Transverse colon (tissue), 4 donors: Measurements from ENCODE around the gene CDH13.

Source experiments
- EP300 ChIP-seq: sonication (generic); formaldehyde crosslinking; IDR thresholded peaks from one replicate; pipeline ENCODE4 v1.6.1; 2017; ENCODE audit warnings: antibody characterized with exemption, low read depth
- POLR2A ChIP-seq: fragments of 450-650 bp; IDR thresholded peaks from one replicate; pipeline ENCODE4 v1.6.1; 2016; ENCODE audit warnings: antibody characterized with exemption, mild to moderate bottlenecking, moderate library complexity
- POLR2AphosphoS5 ChIP-seq, 3 donors: sonication (generic); formaldehyde crosslinking; IDR thresholded peaks; one replicate each; pipeline ENCODE4 v1.6.1; 2016; ENCODE audit warnings: antibody characterized with exemption in 3 of 3
- TF ChIP-seq, protein P1 (sequence below), 5 experiments: fragments of 200-600 bp in 3 of 5; fragments of 450-650 bp in 2 of 5; sonication (generic) in 3 of 5; IDR thresholded peaks; 1 replicate in 2 of 5; 2 replicates in 3 of 5; pipeline ENCODE4 v1.5.1; 2016 to 2017; ENCODE audit warnings: antibody characterized with exemption in 5 of 5, inconsistent platforms in 3 of 5, mild to moderate bottlenecking in 2 of 5, moderate library complexity in 1 of 5

DNA sequence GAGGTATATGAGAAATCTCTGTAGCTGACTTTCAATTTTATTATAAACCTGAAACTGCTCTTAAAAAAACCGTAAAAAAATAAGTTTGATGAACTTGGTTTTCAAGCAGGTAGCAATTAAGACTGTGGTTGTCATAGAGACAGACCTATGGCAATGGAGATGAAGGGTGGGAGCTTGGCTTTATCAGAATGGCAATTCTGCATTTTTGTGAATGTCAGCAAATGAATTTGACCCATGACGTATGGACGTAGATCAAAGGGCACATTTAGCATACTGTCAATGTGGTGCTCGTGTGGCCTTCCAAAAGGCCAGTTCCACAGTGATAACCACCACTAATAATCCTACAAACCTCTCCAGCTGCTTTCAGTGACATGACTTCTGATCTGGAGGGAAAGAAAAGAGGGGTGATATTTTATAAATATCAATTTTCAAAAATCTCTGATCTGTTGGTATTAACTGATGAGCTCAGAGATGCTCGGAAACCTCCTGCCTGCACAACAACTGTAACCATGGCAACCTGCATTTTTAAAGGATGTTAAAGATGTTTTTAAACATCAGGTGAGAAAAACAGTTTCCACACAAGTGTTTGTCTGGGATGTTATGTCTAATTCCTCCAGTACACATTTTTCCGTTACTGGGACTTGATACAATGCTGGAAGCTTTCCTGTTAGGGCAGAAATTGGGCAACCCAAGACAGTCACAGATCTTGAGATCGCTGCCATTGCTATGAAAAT, 533.7 kb downstream of the CDH13 start:
- TF ChIP-seq POLR2AphosphoS5 (IDR thresholded peaks at IDR 0.05) (no peak), POLR2A (no peak), EP300 (no peak)
- TF ChIP-seq, protein P1, sequence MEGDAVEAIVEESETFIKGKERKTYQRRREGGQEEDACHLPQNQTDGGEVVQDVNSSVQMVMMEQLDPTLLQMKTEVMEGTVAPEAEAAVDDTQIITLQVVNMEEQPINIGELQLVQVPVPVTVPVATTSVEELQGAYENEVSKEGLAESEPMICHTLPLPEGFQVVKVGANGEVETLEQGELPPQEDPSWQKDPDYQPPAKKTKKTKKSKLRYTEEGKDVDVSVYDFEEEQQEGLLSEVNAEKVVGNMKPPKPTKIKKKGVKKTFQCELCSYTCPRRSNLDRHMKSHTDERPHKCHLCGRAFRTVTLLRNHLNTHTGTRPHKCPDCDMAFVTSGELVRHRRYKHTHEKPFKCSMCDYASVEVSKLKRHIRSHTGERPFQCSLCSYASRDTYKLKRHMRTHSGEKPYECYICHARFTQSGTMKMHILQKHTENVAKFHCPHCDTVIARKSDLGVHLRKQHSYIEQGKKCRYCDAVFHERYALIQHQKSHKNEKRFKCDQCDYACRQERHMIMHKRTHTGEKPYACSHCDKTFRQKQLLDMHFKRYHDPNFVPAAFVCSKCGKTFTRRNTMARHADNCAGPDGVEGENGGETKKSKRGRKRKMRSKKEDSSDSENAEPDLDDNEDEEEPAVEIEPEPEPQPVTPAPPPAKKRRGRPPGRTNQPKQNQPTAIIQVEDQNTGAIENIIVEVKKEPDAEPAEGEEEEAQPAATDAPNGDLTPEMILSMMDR (IDR thresholded peaks at IDR 0.05): no peak
